Measurements from ENCODE around the gene TNIP1. TPM values are rescaled to one million over a fixed set of nuclear protein-coding genes. Genes with fewer than 3 reads are reported as not detected.

TNIP1 gene
- polyA plus RNA-seq, 2 of the 4 experiments (the other 2 are of a cell fraction): 48.4 to 53.4 TPM

GRCh38 chr5:150987746-150988145 lies 93.1 kb downstream of the TNIP1 start (continued):
- TF ChIP-seq ZC3H11A (IDR thresholded peaks at IDR 0.05): no peak

Other genes with a start within 250 kb of the TNIP1 start
- gene IRGM, start 234.5 kb downstream of the TNIP1 start, polyA plus RNA-seq (2011; rRNA removed): 0.05 TPM in 1 of 2 replicates, not detected in the other
- gene IRGM, start 234.5 kb downstream of the TNIP1 start, polyA plus RNA-seq (2017; fragmentation: RNase III; extraction: RNeasy Plus Mini Kit Qiagen cat#74134 plus additional on column Dnase treatment): not detected in 3 replicates
- 9.1 and 9.3 TPM in 2 replicates for gene ZNF300, start 176.1 kb downstream of the TNIP1 start, polyA plus RNA-seq (2011; rRNA removed)
- 4.5 to 5.7 TPM (median 5.5 TPM) in 3 replicates for gene ZNF300, start 176.1 kb downstream of the TNIP1 start, polyA plus RNA-seq (2017; fragmentation: RNase III; extraction: RNeasy Plus Mini Kit Qiagen cat#74134 plus additional on column Dnase treatment)
- gene GPX3, start 60.4 kb downstream of the TNIP1 start, polyA plus RNA-seq (2011; rRNA removed): 26.4 and 34.8 TPM in 2 replicates
- gene GPX3, start 60.4 kb downstream of the TNIP1 start, polyA plus RNA-seq (2017; fragmentation: RNase III; extraction: RNeasy Plus Mini Kit Qiagen cat#74134 plus additional on column Dnase treatment): 13.6 to 16.8 TPM (median 16.2 TPM) in 3 replicates
- 32.4 and 34.9 TPM in 2 replicates for gene ANXA6, start 76.7 kb upstream of the TNIP1 start, polyA plus RNA-seq (2011; rRNA removed)
- 44.6 to 55.7 TPM (median 53.0 TPM) in 3 replicates for gene ANXA6, start 76.7 kb upstream of the TNIP1 start, polyA plus RNA-seq (2017; fragmentation: RNase III; extraction: RNeasy Plus Mini Kit Qiagen cat#74134 plus additional on column Dnase treatment)
- 3.0 and 3.2 TPM in 2 replicates for gene CCDC69, start 143.1 kb upstream of the TNIP1 start, polyA plus RNA-seq (2011; rRNA removed)
- gene CCDC69, start 143.1 kb upstream of the TNIP1 start, polyA plus RNA-seq (2017; fragmentation: RNase III; extraction: RNeasy Plus Mini Kit Qiagen cat#74134 plus additional on column Dnase treatment): 2.1 to 3.1 TPM (median 2.9 TPM) in 3 replicates
- gene GM2A, start 172.2 kb upstream of the TNIP1 start, polyA plus RNA-seq (2011; rRNA removed): 9.6 and 13.8 TPM in 2 replicates
- 16.4 to 17.4 TPM (median 17.2 TPM) in 3 replicates for gene GM2A, start 172.2 kb upstream of the TNIP1 start, polyA plus RNA-seq (2017; fragmentation: RNase III; extraction: RNeasy Plus Mini Kit Qiagen cat#74134 plus additional on column Dnase treatment)
- gene SLC36A3, start 222.7 kb upstream of the TNIP1 start, polyA plus RNA-seq (2011; rRNA removed): not detected in 2 replicates
- not detected in 3 replicates for gene SLC36A3, start 222.7 kb upstream of the TNIP1 start, polyA plus RNA-seq (2017; fragmentation: RNase III; extraction: RNeasy Plus Mini Kit Qiagen cat#74134 plus additional on column Dnase treatment)

Data from A549 (cell line).